Endometrial microvascular endothelial cells (primary cell): ENCODE data around the gene PPP1R13B. TPM values are rescaled to one million over a fixed set of nuclear protein-coding genes. Genes with fewer than 3 reads are reported as not detected.

Experiments used
- in situ Hi-C: cut with HindIII; loops from 2 replicates; pipeline ENCODE4 v1.10.0; 2017; ENCODE audit warnings: low sequenced_read_pairs, low pct_unique_long_range_greater_than_20kb; ENCODE audit errors: inconsistent ontology term
- total RNA-seq: library from RNA; depleted of rRNA; stranded (reverse); fragments of >200 nt; gene quantifications from one replicate; pipeline ENCODE4 v1.2.3, GENCODE V29; 2015; ENCODE audit errors: inconsistent ontology term

Gene PPP1R13B
- total RNA-seq, 1 donor from 2014 or later: 13.1 TPM

- in situ Hi-C loops: no loop called here
Measured at GRCh38 chr14:103737432-103738045, 109.8 kb downstream of the PPP1R13B start.

- in situ Hi-C loops: no loop called here
Measured at GRCh38 chr14:103736546-103737431, 110.6 kb downstream of the PPP1R13B start.

- in situ Hi-C loops: no loop called here
Measured at GRCh38 chr14:103735815-103736545, 111.4 kb downstream of the PPP1R13B start.

GRCh38 chr14:103735439-103735814 lies 111.9 kb downstream of the PPP1R13B start:
- in situ Hi-C loops: no loop called here

DNA sequence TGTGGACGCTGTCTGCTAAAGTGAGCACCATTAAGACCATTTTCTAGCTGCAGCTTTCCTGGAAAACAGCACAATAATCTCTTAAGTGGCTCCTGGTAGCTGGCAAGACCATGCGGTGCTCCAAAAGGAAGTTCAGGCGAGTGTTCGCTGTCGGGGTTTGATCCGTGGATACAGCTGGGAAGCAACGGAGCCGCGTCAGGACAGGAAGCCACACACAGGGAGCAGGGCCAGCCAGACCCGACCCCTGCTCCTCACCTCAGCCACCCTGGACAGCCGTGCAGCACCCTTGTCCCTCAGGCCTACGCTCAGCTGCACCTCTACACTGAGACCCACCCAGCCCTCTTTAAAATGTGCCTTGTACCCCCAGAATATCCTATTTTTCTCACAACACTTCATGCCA lies 112.4 kb downstream of the PPP1R13B start:
- in situ Hi-C loops: no loop called here

DNA sequence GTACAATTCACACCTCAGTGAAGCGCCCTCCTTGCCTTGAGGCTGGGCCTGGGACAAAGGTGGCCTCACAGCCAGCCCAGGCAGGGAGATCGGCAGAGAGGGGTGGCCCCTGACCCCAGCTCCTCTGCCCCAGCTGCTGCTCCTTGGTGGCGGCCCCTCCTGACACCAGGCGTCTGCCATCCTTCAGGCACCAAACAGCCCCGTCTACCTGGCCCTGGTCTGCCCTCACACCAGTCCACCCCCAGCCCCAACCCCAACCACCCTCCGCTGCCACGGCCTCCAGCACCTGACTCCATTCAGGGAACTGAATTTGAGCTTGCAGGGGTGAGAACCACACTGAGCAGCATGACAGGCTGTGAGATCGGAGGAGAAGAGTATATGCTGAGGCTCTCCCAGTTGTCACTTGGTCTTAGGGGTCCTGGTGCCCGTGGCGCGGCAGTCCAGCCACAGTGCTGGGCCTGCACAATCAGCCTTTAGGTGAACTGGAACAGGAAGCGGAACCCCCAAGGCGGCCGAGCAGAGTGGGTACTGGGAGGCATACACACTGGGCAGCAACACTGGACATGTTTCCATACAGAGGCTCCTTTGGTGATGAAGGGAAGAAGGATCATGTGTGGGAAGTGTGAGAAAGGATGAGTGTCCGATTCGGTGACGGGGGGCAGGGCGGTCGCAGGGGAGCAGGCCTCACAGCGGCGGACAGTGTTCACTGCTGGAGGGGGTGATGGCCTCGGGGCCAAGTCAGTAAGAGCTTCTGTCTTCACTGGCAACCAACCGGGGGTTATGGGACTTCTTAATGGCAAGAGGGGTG lies 113.1 kb downstream of the PPP1R13B start:
- in situ Hi-C loops: no loop called here

- in situ Hi-C loops: no loop called here
Measured at GRCh38 chr14:103733651-103734050, 113.7 kb downstream of the PPP1R13B start.

DNA sequence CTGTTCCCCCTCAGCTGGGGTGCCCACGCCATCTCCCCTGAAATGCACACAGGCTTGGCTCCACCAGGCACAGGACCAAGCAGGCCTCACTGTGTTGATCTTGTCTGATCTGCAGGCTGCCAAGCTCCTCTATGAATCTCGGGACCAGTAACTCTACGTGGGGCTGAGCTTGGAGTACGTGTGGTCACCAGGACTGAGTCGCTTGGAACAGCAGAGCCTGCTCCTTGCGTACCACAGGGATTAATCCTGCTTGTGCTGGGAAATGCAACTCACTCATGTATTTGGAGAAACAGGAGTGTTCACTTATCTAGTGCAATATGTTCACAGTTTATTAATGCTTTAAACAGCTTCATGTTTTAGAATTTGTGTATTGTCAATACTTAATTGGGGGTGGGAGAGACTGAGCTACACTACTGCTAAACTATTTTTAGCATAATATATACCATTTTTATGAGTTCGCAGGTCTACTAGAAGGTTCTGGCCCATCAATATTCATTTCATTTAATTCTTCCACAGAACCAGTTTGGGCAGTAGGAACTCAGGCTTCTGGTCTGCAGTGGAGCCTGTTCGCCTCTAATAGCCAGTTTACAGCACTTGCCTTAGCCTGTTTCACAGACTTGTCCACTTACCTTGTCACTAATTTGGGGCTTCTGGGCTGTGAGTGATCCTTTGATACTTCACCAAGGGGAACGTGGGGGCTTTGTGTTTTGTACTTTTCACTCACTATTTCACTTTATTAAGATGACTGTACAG lies 114.3 kb downstream of the PPP1R13B start:
- in situ Hi-C loops: no loop called here

DNA sequence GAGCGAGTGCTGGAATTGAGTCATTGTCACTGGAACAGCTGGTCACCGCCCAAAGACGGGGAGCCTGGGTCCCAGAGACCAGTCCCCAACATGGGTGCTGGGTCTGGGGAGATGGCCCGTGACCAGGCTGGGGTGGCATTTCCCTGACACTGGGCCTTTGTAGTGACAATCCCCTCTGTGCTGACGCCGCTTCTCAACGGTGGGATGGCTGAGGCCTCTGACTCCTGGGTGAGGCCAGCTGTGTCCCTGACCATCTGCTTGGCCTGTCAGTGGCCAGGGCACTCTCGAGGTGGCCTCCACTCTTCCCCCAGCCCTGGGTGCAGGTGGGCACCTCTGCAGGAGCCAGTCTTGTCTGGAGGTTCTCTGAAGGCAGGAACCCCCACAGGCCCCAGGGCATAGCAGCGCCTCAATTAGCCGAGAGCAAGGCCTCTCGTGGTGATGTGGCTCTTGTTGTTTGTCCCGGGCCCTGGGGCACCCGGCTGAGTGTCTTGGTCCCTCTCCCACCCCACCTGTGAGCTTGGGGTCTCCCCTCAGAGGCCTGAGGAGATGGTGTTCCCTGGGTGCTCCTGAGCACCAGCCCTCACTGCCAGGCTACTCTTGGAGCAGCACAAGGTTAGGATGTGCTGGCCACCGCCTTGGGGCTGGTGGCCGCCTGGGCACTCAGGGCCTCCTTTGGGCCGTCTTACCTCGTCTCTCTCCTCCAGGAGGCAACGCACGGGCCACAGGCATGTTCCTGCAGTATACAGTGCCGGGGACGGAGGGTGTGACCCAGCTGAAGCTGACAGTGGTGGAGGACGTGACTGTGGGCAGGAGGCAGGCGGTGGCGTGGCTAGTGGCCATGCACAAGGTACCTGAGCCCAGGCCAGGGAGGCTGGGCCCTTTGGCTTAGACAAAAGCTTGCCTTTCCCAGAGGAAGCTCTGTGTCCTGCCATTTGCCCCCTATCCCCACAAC lies 115.2 kb downstream of the PPP1R13B start:
- in situ Hi-C loops: no loop called here

GRCh38 chr14:103731481-103731880 lies 115.9 kb downstream of the PPP1R13B start:
- in situ Hi-C loops: no loop called here

- in situ Hi-C loops: no loop called here
Measured at GRCh38 chr14:103730490-103731035, 116.8 kb downstream of the PPP1R13B start.

DNA sequence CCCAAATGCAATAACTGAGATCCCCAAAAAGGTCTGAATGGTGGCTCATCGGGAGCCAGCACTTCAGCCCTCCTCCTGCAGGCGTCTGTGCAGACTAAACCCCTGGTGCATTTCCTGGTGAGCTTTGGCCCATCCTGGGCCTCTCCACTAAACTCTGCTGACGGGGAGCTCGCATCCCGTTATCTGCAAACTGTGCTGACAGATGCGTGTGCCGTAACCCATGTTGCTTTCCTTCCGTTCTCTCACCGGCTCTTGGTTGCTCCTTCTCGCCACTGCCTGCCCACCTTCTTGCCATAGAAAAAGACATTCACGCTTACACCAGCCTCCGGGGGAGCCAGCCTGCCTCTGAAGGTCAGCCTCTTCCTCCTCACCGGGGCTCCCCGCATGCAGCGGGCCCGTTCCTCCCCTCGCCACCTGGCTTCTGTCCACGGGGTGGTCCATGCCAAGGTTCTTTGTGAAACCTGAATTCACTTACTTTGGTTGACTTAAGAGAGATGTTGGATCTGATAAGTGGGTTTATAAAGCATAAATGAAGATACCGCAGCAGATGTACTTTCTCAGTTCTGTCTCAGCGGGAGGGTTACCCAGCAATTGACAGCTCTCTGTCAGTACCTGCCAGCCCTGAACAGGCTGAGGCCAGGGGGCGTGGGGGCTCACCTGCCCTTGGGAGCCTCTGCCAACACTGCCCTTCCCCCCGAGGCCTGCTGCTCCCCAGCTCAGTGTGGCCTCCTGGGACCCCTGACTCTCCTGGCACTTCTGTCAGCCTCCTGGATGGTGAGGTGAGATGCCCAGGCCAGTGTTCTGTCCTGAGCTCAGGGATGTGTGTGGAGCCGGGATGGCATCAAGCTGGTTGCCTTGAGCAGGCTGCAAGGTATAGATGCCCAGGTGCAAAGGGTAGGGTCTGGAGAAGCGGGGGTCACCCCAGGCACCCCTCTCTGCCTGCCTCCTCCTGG lies 117.6 kb downstream of the PPP1R13B start:
- in situ Hi-C loops: no loop called here

DNA sequence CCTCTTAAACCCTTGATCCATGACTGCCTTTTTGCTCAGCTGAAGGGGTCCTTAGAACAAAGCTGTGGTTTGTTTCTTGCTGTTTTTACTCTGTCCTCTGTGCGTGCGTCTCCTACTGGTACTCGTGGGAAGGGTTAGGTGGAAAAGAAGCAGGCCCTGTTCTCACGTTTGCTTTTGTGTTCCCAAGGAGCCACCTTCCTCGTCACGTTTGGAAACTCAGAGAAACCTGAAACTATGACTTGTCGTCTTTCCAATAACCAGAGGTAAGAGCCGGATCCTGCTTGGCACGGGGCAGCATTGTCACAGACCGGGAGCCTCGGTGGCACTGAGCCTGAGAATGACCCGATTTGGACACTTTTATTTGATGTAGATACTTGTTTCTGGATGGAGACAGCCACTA lies 118.7 kb downstream of the PPP1R13B start:
- in situ Hi-C loops: no loop called here

DNA sequence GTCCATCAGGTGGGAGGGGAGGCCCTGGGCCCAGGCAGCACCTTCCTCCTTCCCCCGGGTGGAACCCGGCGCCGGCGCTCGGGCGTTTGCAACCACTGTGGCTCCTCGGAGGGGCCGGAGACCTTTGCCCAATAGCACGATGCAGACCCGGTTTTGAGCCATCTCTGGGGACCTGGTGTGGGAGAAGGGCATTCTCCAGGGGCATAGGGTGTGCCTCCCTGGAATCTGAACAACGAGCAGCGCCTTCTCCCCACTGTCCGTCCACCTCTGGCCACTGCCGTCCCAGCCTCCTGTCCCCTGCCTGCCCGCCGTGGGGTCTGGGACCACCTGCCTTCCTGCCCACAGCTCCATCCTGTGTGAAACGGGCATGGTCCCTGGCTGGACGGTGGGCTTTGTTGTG lies 119.2 kb downstream of the PPP1R13B start:
- in situ Hi-C loops: no loop called here

DNA sequence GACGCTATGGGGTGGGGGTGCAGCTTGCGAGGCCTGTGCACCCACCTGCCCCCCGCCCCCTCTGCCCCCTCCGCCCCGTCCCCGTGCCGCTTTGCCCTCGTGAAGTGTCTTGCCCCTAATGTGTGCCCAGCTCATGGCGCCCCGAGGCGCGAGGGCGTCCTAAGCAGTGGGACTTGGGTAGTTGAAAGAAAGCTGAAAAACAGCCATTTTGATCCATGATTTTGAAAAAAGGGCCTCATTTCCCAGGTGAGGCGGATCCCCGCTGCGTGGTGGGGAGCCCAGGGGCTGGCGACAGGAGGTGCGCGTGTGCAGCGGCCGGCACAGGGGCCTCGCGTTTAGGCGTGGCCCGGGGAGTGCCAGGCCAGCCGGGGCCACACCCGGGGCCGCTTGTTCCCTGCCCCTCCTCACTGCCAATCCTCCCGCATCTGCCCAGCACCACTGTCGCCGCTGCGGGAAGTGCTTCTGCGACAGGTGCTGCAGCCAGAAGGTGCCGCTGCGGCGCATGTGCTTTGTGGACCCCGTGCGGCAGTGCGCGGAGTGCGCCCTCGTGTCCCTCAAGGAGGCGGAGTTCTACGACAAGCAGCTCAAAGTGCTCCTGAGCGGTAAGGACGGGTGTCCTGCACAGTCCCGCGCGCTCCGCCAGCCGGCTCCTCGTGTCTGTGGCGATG lies 119.9 kb downstream of the PPP1R13B start:
- in situ Hi-C loops: no loop called here
